Suprapubic skin (tissue), 4 donors: ENCODE data around the gene IHH. TPM values are rescaled to one million over a fixed set of nuclear protein-coding genes. Genes with fewer than 3 reads are reported as not detected.

Source experiments
- DNase-seq, 2 donors: peaks; one replicate each; pipeline ENCODE4 v3.0.0-alpha.2; 2019; ENCODE audit warnings: low spot score in 2 of 2
- H3K27ac ChIP-seq: fragments of 200-600 bp; sonication (generic); one replicate; pipeline ENCODE4 v1.5.1; 2019
- H3K27me3 ChIP-seq: fragments of 200-600 bp; sonication (generic); one replicate; pipeline ENCODE4 v1.5.1; 2019
- H3K36me3 ChIP-seq: fragments of 200-600 bp; sonication (generic); one replicate; pipeline ENCODE4 v1.5.1; 2019
- H3K4me1 ChIP-seq: fragments of 200-600 bp; sonication (generic); one replicate; pipeline ENCODE4 v1.5.1; 2019
- H3K4me3 ChIP-seq: fragments of 200-600 bp; sonication (generic); one replicate; pipeline ENCODE4 v1.5.1; 2019; ENCODE audit warnings: mild to moderate bottlenecking
- H3K9me3 ChIP-seq: fragments of 200-600 bp; sonication (generic); one replicate; pipeline ENCODE4 v1.5.1; 2019
- EP300 ChIP-seq: sonication (generic); formaldehyde crosslinking; IDR thresholded peaks from one replicate; pipeline ENCODE4 v1.6.1; 2017; ENCODE audit warnings: antibody characterized with exemption
- POLR2A ChIP-seq, 2 donors: fragments of 450-650 bp; IDR thresholded peaks; one replicate each; pipeline ENCODE4 v1.6.1; 2017; ENCODE audit warnings: antibody characterized with exemption in 2 of 2, mild to moderate bottlenecking in 2 of 2, moderate library complexity in 2 of 2
- POLR2AphosphoS5 ChIP-seq, 3 donors: sonication (generic); formaldehyde crosslinking; IDR thresholded peaks; one replicate each; pipeline ENCODE4 v1.6.1; 2017; ENCODE audit warnings: antibody characterized with exemption in 3 of 3
- WGBS: methylation state at CpG from one replicate; pipeline ENCODE4 v1.1.5; 2018; 5-methylcytosine and 5-hydroxymethylcytosine counted together
- total RNA-seq, 4 donors: library from RNA; depleted of rRNA; stranded (reverse); fragments of >200 nt; gene quantifications; one replicate each; pipeline ENCODE4 v1.1.0, GENCODE V29; 2016
- TF ChIP-seq, protein P1 (sequence below), 2 donors: fragments of 200-600 bp in 1 of 2; fragments of 450-650 bp in 1 of 2; sonication (generic) in 1 of 2; IDR thresholded peaks; one replicate each; pipeline ENCODE4 v1.5.1; 2016 to 2019; ENCODE audit warnings: antibody characterized with exemption in 2 of 2, mild to moderate bottlenecking in 1 of 2, moderate library complexity in 1 of 2

IHH gene
- total RNA-seq, 4 donors from 2014 or later: 0.23 to 0.30 TPM; not detected in 2

DNA sequence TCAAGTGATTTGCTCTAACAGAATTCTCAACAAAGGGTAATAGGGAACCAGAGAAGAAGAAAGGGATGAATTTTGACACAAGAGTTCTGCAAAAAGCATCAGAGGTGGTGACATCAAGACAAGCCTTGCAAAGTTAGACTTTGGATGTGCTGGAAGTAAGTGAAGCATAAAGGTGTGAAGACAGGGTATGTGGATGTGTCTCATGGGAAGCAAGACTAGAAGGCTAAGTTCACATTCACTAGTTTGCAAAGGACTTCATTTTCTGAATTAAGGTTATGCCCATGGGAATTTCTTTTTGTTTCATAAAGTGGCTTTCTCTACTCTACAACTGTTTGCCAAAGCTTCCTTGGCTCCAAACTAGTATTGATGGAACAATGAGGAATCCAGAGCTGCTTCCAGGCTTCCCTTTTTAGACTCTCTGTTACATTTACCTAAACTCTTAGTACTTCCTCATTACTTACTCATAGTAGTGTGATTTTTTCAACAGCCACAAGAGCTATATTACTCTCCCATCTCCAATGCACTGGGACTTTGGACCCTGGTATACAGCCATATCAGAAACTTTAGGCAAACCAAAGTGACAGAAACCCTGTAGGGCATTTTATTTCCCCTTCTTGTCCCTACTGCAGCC, 21.1 kb upstream of the IHH start:
- Histone ChIP-seq H3K27ac (no peak overlapping the region), H3K9me3 (no peaks in the 10 kb centered on the region), H3K4me3 (no peak overlapping the region), H3K4me1 (no peaks in the 10 kb centered on the region), H3K36me3 (peaks cover 12% of the 10 kb centered on the region), H3K27me3 (no peaks in the 10 kb centered on the region)
- TF ChIP-seq, protein P1, sequence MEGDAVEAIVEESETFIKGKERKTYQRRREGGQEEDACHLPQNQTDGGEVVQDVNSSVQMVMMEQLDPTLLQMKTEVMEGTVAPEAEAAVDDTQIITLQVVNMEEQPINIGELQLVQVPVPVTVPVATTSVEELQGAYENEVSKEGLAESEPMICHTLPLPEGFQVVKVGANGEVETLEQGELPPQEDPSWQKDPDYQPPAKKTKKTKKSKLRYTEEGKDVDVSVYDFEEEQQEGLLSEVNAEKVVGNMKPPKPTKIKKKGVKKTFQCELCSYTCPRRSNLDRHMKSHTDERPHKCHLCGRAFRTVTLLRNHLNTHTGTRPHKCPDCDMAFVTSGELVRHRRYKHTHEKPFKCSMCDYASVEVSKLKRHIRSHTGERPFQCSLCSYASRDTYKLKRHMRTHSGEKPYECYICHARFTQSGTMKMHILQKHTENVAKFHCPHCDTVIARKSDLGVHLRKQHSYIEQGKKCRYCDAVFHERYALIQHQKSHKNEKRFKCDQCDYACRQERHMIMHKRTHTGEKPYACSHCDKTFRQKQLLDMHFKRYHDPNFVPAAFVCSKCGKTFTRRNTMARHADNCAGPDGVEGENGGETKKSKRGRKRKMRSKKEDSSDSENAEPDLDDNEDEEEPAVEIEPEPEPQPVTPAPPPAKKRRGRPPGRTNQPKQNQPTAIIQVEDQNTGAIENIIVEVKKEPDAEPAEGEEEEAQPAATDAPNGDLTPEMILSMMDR (IDR thresholded peaks at IDR 0.05): no peak
- TF ChIP-seq POLR2AphosphoS5 (IDR thresholded peaks at IDR 0.05) (no peak), EP300 (no peak), POLR2A (IDR thresholded peaks at IDR 0.05) (no peak)
- DNase-seq: no peak

DNA sequence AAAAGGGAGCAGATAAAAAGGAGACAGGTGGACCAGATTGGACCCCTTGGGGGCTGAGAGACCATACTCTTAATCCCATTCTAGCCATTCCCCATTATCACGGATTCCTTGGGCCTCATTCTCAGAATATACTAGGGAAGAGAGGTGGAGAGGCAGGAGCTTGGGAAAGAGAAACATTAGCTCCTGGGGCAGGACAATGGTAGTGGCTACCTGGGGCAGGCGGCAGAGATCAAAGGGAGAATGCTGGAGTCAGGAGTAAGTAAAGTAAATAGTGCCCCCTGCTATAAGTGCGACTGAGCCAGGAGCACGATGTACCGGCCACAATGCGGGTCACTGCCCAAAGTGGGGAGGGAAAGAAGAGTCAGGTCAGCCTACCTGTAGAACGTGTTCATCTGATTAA, 20.4 kb upstream of the IHH start:
- Histone ChIP-seq H3K36me3 (peaks cover 19% of the 10 kb centered on the region), H3K4me1 (no peaks in the 10 kb centered on the region), H3K4me3 (no peak overlapping the region), H3K27ac (no peak overlapping the region), H3K27me3 (no peaks in the 10 kb centered on the region), H3K9me3 (no peaks in the 10 kb centered on the region)
- WGBS: 93% methylated on average over 7 of the region's 7 CpGs
- no peak for DNase-seq
- TF ChIP-seq POLR2A (IDR thresholded peaks at IDR 0.05): no peak
- TF ChIP-seq, protein P1 (IDR thresholded peaks at IDR 0.05): no peak
- TF ChIP-seq EP300: no peak
- TF ChIP-seq POLR2AphosphoS5 (IDR thresholded peaks at IDR 0.05): no peak

GRCh38 chr2:219079417-219079816, 18.7 kb upstream of the IHH start:
- no peak overlapping the region for H3K4me3 ChIP-seq
- TF ChIP-seq, protein P1 (IDR thresholded peaks at IDR 0.05): no peak
- TF ChIP-seq POLR2A (IDR thresholded peaks at IDR 0.05) (no peak), POLR2AphosphoS5 (IDR thresholded peaks at IDR 0.05) (no peak), EP300 (no peak)
- H3K4me1 ChIP-seq: no peaks in the 10 kb centered on the region
- peaks cover 24% of the 10 kb centered on the region for H3K36me3 ChIP-seq
- no peak for DNase-seq
- H3K27ac ChIP-seq: no peak overlapping the region
- no peaks in the 10 kb centered on the region for H3K27me3 ChIP-seq
- no peaks in the 10 kb centered on the region for H3K9me3 ChIP-seq
- 88% methylated on average over 2 of the region's 2 CpGs for WGBS

DNA sequence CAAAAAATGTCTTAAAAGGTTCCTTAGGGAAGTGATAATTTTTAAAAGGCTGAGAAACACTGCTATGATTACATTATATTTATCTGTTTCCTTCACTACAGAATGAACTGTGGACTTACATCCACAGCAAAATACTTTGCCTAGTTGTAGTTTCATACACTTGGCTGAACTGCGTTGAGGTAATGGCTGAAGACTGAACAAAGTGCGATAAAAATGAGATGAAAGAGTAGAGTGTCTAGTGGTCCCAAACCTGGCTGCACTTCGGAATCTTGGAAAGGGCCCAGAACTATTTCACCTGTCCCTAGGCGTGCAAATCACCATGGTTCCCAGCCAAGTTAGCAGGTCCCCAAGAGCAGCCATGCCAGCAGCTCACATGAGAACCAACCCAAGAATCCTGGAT, 18.2 kb upstream of the IHH start:
- H3K36me3 ChIP-seq: peaks cover 24% of the 10 kb centered on the region
- H3K27ac ChIP-seq: no peak overlapping the region
- H3K4me3 ChIP-seq: no peak overlapping the region
- H3K9me3 ChIP-seq: no peaks in the 10 kb centered on the region
- TF ChIP-seq EP300: no peak
- TF ChIP-seq POLR2AphosphoS5 (IDR thresholded peaks at IDR 0.05): no peak
- TF ChIP-seq, protein P1 (IDR thresholded peaks at IDR 0.05): no peak
- TF ChIP-seq POLR2A (IDR thresholded peaks at IDR 0.05): no peak
- H3K4me1 ChIP-seq: no peaks in the 10 kb centered on the region
- 81% methylated on average over 4 of the region's 4 CpGs for WGBS
- no peak for DNase-seq
- H3K27me3 ChIP-seq: no peaks in the 10 kb centered on the region

GRCh38 chr2:219078126-219078525, 17.4 kb upstream of the IHH start:
- Histone ChIP-seq H3K4me3 (no peak overlapping the region), H3K4me1 (no peaks in the 10 kb centered on the region), H3K9me3 (no peaks in the 10 kb centered on the region), H3K36me3 (peaks cover 24% of the 10 kb centered on the region), H3K27me3 (no peaks in the 10 kb centered on the region), H3K27ac (no peak overlapping the region)
- DNase-seq: no peak
- 96% methylated on average over 3 of the region's 3 CpGs for WGBS
- TF ChIP-seq POLR2A (IDR thresholded peaks at IDR 0.05): no peak
- TF ChIP-seq, protein P1 (IDR thresholded peaks at IDR 0.05): no peak
- no peak for TF ChIP-seq EP300
- no peak for TF ChIP-seq POLR2AphosphoS5 (IDR thresholded peaks at IDR 0.05)
